ENCODE data around the gene WFDC10A.
"Not testable (repeated sequence)": the region's sequence is repeated elsewhere in the genome, so short reads cannot be mapped to it uniquely, and the experiment has no call there.

Gene WFDC10A

GRCh38 chr20:45649312-45649863 lies 19.8 kb downstream of the WFDC10A start:
- no peak for DNase-seq

- not testable (repeated sequence) for DNase-seq
Observed at GRCh38 chr20:45651726-45652125, 22.2 kb downstream of the WFDC10A start.

GRCh38 chr20:45657038-45657437 lies 27.5 kb downstream of the WFDC10A start:
- not testable (repeated sequence) for DNase-seq

GRCh38 chr20:45670139-45670538 lies 40.6 kb downstream of the WFDC10A start, which contains the start of gene WFDC11:
WFDC11 (minus strand) TSS chr20:45670239; CDS start chr20:45650600, 19,639 bp downstream.
- no peak for DNase-seq

GRCh38 chr20:45672765-45673164 lies 43.2 kb downstream of the WFDC10A start:
- DNase-seq: no peak

- DNase-seq: no peak
Observed at GRCh38 chr20:45679650-45680049, 50.1 kb downstream of the WFDC10A start.
